Measurements from ENCODE around the gene SVEP1. TPM values are rescaled to one million over a fixed set of nuclear protein-coding genes. Genes with fewer than 3 reads are reported as not detected.

The SVEP1 gene
- total RNA-seq, 1 experiment from 2014 or later: 0.05 TPM

GRCh38 chr9:110343551-110343950 lies 236.0 kb downstream of the SVEP1 start:
- intact Hi-C loops (cut with micrococcal nuclease; ENCODE audit: unreplicated experiment): no loop called here
- no peaks in the 10 kb centered on the region for H3K36me3 ChIP-seq (ENCODE audit: control insufficient read depth, insufficient read depth, low read length)
- BruUV-seq (replicated peaks): no TSS peak
- no peaks in the 10 kb centered on the region for H3K9me3 ChIP-seq (ENCODE audit: control insufficient read depth, insufficient read depth, low read depth, low read length)
- H3K27ac ChIP-seq (ENCODE audit: low read length): no peak overlapping the region
- POLR2A ChIA-PET: no interaction called here
- DNase-seq (ENCODE audit: low read depth, low spot score) (no peak), ATAC-seq (no peak)
- H3K4me1 ChIP-seq (ENCODE audit: control insufficient read depth, insufficient read depth, low read length): no peaks in the 10 kb centered on the region
- in situ Hi-C loops (cut with HindIII; ENCODE audit: low pct_unique_long_range_greater_than_20kb, low sequenced_read_pairs): no loop called here
- H3K4me3 ChIP-seq (ENCODE audit: low read depth in 2 of 2, low read length in 2 of 2): no peak overlapping the region
- no peak for TF ChIP-seq REST (IDR thresholded peaks at IDR 0.05; ENCODE audit: insufficient read depth in 1 of 2, low read depth in 2 of 2, low read length in 1 of 2)
- TF ChIP-seq SIN3A (IDR thresholded peaks at IDR 0.05; ENCODE audit: borderline replicate concordance, insufficient read depth, low read depth, low read length): no peak
- no peak for TF ChIP-seq TCF7L2 (IDR thresholded peaks at IDR 0.05; ENCODE audit: low read depth, low read length)
- no peak for TF ChIP-seq POLR2AphosphoS5 (IDR thresholded peaks at IDR 0.05; ENCODE audit: low read depth, low read length)
- CTCF ChIA-PET: no interaction called here
- no peaks in the 10 kb centered on the region for H3K27me3 ChIP-seq (ENCODE audit: control insufficient read depth, insufficient read depth, low read length)

GRCh38 chr9:110340306-110340705 lies 239.2 kb downstream of the SVEP1 start:
- no peak overlapping the region for H3K27ac ChIP-seq (ENCODE audit: low read length)
- BruUV-seq (replicated peaks): no TSS peak
- H3K27me3 ChIP-seq (ENCODE audit: control insufficient read depth, insufficient read depth, low read length): no peaks in the 10 kb centered on the region
- intact Hi-C loops (cut with micrococcal nuclease; ENCODE audit: unreplicated experiment): no loop called here
- H3K4me3 ChIP-seq (ENCODE audit: low read depth in 2 of 2, low read length in 2 of 2): no peak overlapping the region
- no peak for TF ChIP-seq SIN3A (IDR thresholded peaks at IDR 0.05; ENCODE audit: borderline replicate concordance, insufficient read depth, low read depth, low read length)
- TF ChIP-seq CTCF (IDR thresholded peaks at IDR 0.05): peak; percentile 40
- no peak for TF ChIP-seq TCF7L2 (IDR thresholded peaks at IDR 0.05; ENCODE audit: low read depth, low read length)
- no peak for TF ChIP-seq POLR2AphosphoS5 (IDR thresholded peaks at IDR 0.05; ENCODE audit: low read depth, low read length)
- CTCF ChIA-PET: no interaction called here
- DNase-seq (ENCODE audit: low read depth, low spot score): no peak
- POLR2A ChIA-PET: no interaction called here
- in situ Hi-C loops (cut with HindIII; ENCODE audit: low pct_unique_long_range_greater_than_20kb, low sequenced_read_pairs): no loop called here
- H3K9me3 ChIP-seq (ENCODE audit: control insufficient read depth, insufficient read depth, low read depth, low read length): no peaks in the 10 kb centered on the region
- H3K36me3 ChIP-seq (ENCODE audit: control insufficient read depth, insufficient read depth, low read length): no peaks in the 10 kb centered on the region
- ATAC-seq: no peak
- no peaks in the 10 kb centered on the region for H3K4me1 ChIP-seq (ENCODE audit: control insufficient read depth, insufficient read depth, low read length)

- Histone ChIP-seq H3K4me3 (ENCODE audit: low read depth in 2 of 2, low read length in 2 of 2) (no peak overlapping the region), H3K9me3 (ENCODE audit: control insufficient read depth, insufficient read depth, low read depth, low read length) (no peaks in the 10 kb centered on the region), H3K36me3 (ENCODE audit: control insufficient read depth, insufficient read depth, low read length) (no peaks in the 10 kb centered on the region), H3K27me3 (ENCODE audit: control insufficient read depth, insufficient read depth, low read length) (no peaks in the 10 kb centered on the region), H3K4me1 (ENCODE audit: control insufficient read depth, insufficient read depth, low read length) (no peaks in the 10 kb centered on the region), H3K27ac (ENCODE audit: low read length) (no peak overlapping the region)
- intact Hi-C loops (cut with micrococcal nuclease; ENCODE audit: unreplicated experiment): no loop called here
- POLR2A ChIA-PET: no interaction called here
- ATAC-seq: no peak
- no peak for DNase-seq (ENCODE audit: low read depth, low spot score)
- CTCF ChIA-PET: no interaction called here
- no peak for TF ChIP-seq SIN3A (IDR thresholded peaks at IDR 0.05; ENCODE audit: borderline replicate concordance, insufficient read depth, low read depth, low read length)
- TF ChIP-seq CTCF (IDR thresholded peaks at IDR 0.05): no peak
- no peak for TF ChIP-seq POLR2AphosphoS5 (IDR thresholded peaks at IDR 0.05; ENCODE audit: low read depth, low read length)
- no peak for TF ChIP-seq TCF7L2 (IDR thresholded peaks at IDR 0.05; ENCODE audit: low read depth, low read length)
- TF ChIP-seq REST (IDR thresholded peaks at IDR 0.05; ENCODE audit: insufficient read depth in 1 of 2, low read depth in 2 of 2, low read length in 1 of 2): no peak
- BruUV-seq (replicated peaks): no TSS peak
- in situ Hi-C loops (cut with HindIII; ENCODE audit: low pct_unique_long_range_greater_than_20kb, low sequenced_read_pairs): no loop called here
These were observed 241.4 kb downstream of the SVEP1 start for GRCh38 chr9:110338143-110338542.
